Astrocyte of the spinal cord (primary cell): ENCODE results near the gene AKT2.

Experiments
- DNase-seq: peaks from one replicate; pipeline ENCODE4 v3.0.0; 2011; ENCODE audit warnings: low read depth, low spot score
- H3K4me3 ChIP-seq: 2 replicates; pipeline ENCODE4 v1.5.1; 2011; ENCODE audit warnings: low read depth, mild to moderate bottlenecking, low read length, moderate library complexity
- CTCF ChIP-seq: IDR thresholded peaks from 2 replicates; pipeline ENCODE4 v1.5.1; 2012; ENCODE audit warnings: low read depth, mild to moderate bottlenecking, low read length, inconsistent platforms
- in situ Hi-C: cut with HindIII; loops from 2 replicates; pipeline ENCODE4 v1.10.0; 2017; ENCODE audit warnings: low sequenced_read_pairs

Gene AKT2

GRCh38 chr19:40270362-40271089 lies 14.6 kb downstream of the AKT2 start:
- DNase-seq = no peak
- in situ Hi-C loops = no loop called here
- TF ChIP-seq CTCF = no peak
- no peak overlapping the region for H3K4me3 ChIP-seq

- no peak for TF ChIP-seq CTCF
- in situ Hi-C loops = no loop called here
- H3K4me3 ChIP-seq = no peak overlapping the region
These were observed 15.8 kb downstream of the AKT2 start for GRCh38 chr19:40269216-40269940.

GRCh38 chr19:40267601-40267997 lies 17.5 kb downstream of the AKT2 start:
- in situ Hi-C loops = no loop called here
- no peak overlapping the region for H3K4me3 ChIP-seq
- DNase-seq = no peak
- no peak for TF ChIP-seq CTCF

More at GRCh38 chr19:40269216-40269940, 15.8 kb downstream of the AKT2 start:
- no peak for DNase-seq

GRCh38 chr19:40266912-40267600 lies 18.1 kb downstream of the AKT2 start:
- in situ Hi-C loops = no loop called here
- TF ChIP-seq CTCF = no peak
- no peak for DNase-seq
- H3K4me3 ChIP-seq = no peak overlapping the region

DNA sequence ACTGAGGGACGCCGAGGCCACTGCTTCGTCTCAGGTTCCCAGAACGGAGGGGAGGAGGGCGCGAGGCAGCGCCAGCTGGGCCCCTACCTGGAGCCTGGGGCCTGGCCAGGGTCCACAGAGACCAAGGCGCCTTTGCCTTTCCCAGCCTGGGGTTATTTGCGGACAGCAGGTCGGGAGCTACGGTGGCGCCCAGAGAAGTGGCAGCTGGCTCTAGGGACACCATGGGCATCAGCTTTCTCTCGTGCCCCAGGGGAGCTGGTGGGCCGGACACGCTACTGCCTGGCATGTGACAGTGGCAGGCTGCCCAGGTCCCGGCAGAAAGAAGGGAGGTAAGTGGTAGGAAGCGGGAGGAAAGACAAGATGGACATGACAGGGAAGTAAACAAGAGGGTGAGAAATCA lies 19.0 kb downstream of the AKT2 start:
- in situ Hi-C loops = no loop called here

More for the DNA sequence above, 19.0 kb downstream of the AKT2 start:
- no peak for TF ChIP-seq CTCF
- DNase-seq = no peak
- H3K4me3 ChIP-seq = no peak overlapping the region
